LNCAP (cell line): ENCODE measurements around the gene CD28.

Source experiments
- TF ChIP-seq, protein P1 (sequence below): fragments of 450-650 bp; IDR thresholded peaks from 2 replicates; pipeline ENCODE4 v1.5.1; 2017; ENCODE audit warnings: mild to moderate bottlenecking

CD28 gene

DNA sequence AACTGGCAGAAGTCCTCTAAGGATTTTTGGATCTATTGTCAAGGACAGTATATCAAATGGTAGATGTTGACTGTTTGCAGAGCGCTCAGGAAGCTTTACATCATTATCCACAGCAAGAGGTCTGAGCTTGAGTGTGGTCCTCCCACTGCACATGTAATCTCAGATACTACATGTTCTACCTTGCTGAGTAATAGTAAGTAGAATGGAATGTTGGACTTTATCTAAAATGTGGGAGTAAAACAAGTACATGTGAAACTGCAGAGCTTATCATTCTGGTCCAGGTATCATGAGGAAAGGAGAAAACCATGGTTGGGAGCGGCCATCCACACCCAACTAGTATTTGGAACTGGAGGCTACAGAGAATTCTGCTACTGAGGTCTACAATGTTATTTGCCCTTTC is 19.3 kb upstream of the CD28 start:
- TF ChIP-seq, protein P1, sequence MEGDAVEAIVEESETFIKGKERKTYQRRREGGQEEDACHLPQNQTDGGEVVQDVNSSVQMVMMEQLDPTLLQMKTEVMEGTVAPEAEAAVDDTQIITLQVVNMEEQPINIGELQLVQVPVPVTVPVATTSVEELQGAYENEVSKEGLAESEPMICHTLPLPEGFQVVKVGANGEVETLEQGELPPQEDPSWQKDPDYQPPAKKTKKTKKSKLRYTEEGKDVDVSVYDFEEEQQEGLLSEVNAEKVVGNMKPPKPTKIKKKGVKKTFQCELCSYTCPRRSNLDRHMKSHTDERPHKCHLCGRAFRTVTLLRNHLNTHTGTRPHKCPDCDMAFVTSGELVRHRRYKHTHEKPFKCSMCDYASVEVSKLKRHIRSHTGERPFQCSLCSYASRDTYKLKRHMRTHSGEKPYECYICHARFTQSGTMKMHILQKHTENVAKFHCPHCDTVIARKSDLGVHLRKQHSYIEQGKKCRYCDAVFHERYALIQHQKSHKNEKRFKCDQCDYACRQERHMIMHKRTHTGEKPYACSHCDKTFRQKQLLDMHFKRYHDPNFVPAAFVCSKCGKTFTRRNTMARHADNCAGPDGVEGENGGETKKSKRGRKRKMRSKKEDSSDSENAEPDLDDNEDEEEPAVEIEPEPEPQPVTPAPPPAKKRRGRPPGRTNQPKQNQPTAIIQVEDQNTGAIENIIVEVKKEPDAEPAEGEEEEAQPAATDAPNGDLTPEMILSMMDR = no peak

GRCh38 chr2:203688798-203689197 is 17.6 kb upstream of the CD28 start:
- TF ChIP-seq, protein P1 = no peak

DNA sequence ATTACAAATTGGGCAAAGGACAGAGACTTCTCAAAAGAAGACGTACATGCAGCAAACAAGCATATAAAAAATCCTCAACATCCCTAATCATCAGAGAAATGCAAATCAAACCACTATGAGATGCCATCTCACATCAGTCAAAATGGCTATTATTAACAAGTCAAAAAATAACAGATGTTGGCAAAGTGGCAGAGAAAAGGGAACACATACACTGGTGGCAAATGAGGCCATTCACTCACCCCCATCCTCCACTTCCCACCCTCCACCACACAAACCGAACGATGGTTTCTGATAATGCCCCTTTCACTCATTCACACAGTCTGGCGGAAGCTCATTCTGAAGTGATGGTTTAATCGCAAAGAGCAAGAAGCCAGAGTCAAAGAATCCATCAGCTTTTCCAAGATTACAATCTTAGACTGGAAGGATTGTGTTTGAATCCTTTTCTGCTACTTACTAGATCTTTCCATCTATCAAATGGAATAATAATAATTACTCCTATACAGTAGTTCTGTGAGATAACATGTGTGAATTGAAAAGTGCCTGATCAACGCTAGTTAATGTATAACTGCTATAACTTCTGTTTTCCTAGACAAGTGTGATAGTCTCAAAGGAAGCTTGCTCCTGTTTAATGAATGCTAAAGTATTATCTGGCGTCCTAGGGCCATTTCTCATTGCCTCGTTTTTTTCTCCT is 16.9 kb upstream of the CD28 start:
- TF ChIP-seq, protein P1 = no peak

- TF ChIP-seq, protein P1 = no peak
These were observed 16.4 kb upstream of the CD28 start for GRCh38 chr2:203690117-203690431.

GRCh38 chr2:203690441-203691047 is 15.9 kb upstream of the CD28 start:
- TF ChIP-seq, protein P1 = no peak

GRCh38 chr2:203691149-203691548 is 15.3 kb upstream of the CD28 start:
- TF ChIP-seq, protein P1 = no peak

- TF ChIP-seq, protein P1 = no peak
These were observed 14.3 kb upstream of the CD28 start for GRCh38 chr2:203692031-203692710.
